KMS-11 (cell line): ENCODE measurements around the gene LIMK2.

Experiments
- H2AFZ ChIP-seq: fragments of 200-600 bp; sonication (generic); 2 replicates; pipeline ENCODE4 v1.6.1; 2016; ENCODE audit warnings: antibody characterized with exemption, mixed run types, low read depth
- H3K27ac ChIP-seq: fragments of 200-600 bp; sonication (generic); 2 replicates; pipeline ENCODE4 v1.6.1; 2016; ENCODE audit warnings: mild to moderate bottlenecking, mixed run types
- H3K27me3 ChIP-seq: fragments of 200-600 bp; sonication (generic); 2 replicates; pipeline ENCODE4 v1.6.1; 2017; ENCODE audit warnings: mild to moderate bottlenecking, low read depth, mixed run types, moderate library complexity; ENCODE audit not compliant: insufficient read depth
- H3K36me3 ChIP-seq: fragments of 200-600 bp; sonication (generic); 2 replicates; pipeline ENCODE4 v1.6.1; 2017; ENCODE audit warnings: mild to moderate bottlenecking, mixed run types; ENCODE audit not compliant: insufficient read depth
- H3K4me1 ChIP-seq: fragments of 200-600 bp; sonication (generic); 2 replicates; pipeline ENCODE4 v1.6.1; 2016; ENCODE audit warnings: mild to moderate bottlenecking, low read depth, mixed run types; ENCODE audit not compliant: poor library complexity, severe bottlenecking
- H3K4me2 ChIP-seq: fragments of 200-600 bp; sonication (generic); 2 replicates; pipeline ENCODE4 v1.7.0; 2016; ENCODE audit warnings: mild to moderate bottlenecking, mixed run types
- H3K4me3 ChIP-seq: fragments of 200-600 bp; sonication (generic); IDR thresholded peaks from 2 replicates; pipeline ENCODE4 v1.6.1; 2017; ENCODE audit warnings: low read depth, low read length, mixed read lengths; ENCODE audit not compliant: insufficient read depth
- H3K79me2 ChIP-seq: fragments of 200-600 bp; sonication (generic); 2 replicates; pipeline ENCODE4 v1.6.1; 2016; ENCODE audit warnings: low read depth, mixed run types; ENCODE audit not compliant: insufficient read depth
- H3K9ac ChIP-seq: fragments of 200-600 bp; sonication (generic); 2 replicates; pipeline ENCODE4 v1.6.1; 2016; ENCODE audit warnings: mild to moderate bottlenecking, mixed run types
- H4K20me1 ChIP-seq: fragments of 200-600 bp; sonication (generic); 2 replicates; pipeline ENCODE4 v1.6.1; 2016; ENCODE audit warnings: mild to moderate bottlenecking, mixed run types; ENCODE audit not compliant: insufficient read depth
- CTCF ChIP-seq: fragments of 200-600 bp; sonication (generic); conservative IDR thresholded peaks from 2 replicates; pipeline ENCODE4 v1.6.1; 2017; ENCODE audit warnings: low read depth, mild to moderate bottlenecking, antibody characterized with exemption, low read length, moderate library complexity, mixed read lengths

LIMK2 gene

GRCh38 chr22:31239771-31240370 is 27.8 kb downstream of the LIMK2 start:
- no peak for TF ChIP-seq CTCF

DNA sequence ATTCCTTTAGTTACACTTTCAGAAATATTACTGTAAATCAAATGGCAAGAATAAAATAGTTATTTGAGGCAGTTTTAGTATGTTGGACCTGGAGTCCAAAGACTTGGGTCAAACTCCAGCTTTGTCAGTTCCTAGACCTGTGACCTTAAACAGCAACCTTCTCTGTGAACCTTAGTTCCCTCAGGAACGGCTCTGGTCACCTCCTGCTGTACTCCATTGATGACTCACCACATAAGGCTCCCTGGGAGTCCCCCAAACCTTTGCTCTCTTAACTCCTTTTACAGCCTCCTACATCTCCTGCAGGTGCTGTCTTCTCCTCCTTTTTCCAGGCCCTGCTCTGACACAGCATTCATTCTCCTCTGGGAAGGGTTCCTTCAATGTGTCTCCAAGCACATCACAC is 29.1 kb downstream of the LIMK2 start:
- H3K79me2 ChIP-seq, result no peaks in the 10 kb centered on the region; the same call in 1 of the 2 replicates
- no peak for TF ChIP-seq CTCF
- no peak overlapping the region for H3K4me2 ChIP-seq
- no peak overlapping the region for H2AFZ ChIP-seq
- no peaks in the 10 kb centered on the region for H3K36me3 ChIP-seq
- H3K4me1 ChIP-seq, result peaks cover 32% of the 10 kb centered on the region
- no peak overlapping the region for H3K27ac ChIP-seq
- no peaks in the 10 kb centered on the region for H4K20me1 ChIP-seq
- no peak overlapping the region for H3K4me3 ChIP-seq
- H3K9ac ChIP-seq, result no peak overlapping the region
- no peaks in the 10 kb centered on the region for H3K27me3 ChIP-seq

More at GRCh38 chr22:31239771-31240370, 27.8 kb downstream of the LIMK2 start:
- Histone ChIP-seq H3K9ac (no peak overlapping the region), H3K36me3 (no peaks in the 10 kb centered on the region), H3K27me3 (no peaks in the 10 kb centered on the region), H3K4me1 (peaks cover 39% of the 10 kb centered on the region), H4K20me1 (no peaks in the 10 kb centered on the region), H3K4me2 (no peak overlapping the region), H2AFZ (no peak overlapping the region), H3K4me3 (no peak overlapping the region), H3K27ac (no peak overlapping the region), H3K79me2 (no peaks in the 10 kb centered on the region; the same call in 1 of the 2 replicates)

DNA sequence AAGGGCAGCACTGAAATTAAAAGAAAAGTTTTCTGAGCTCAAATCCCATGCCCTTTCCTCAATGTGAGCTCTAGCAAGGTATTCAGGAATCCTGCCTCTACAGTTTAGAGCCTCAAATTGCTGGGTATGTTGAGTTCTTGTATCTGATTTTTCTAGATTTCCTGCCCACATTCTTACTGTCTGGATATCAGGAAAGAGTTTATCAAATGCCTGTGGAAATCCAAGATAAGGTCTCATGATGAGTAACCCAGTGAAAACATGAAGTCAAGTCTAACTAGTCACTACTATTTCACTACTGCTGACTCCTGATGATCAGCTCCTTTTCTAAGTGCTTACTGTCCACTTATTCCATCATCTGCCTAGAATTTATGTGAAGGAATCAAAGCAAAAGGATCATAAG is 29.8 kb downstream of the LIMK2 start:
- no peak for TF ChIP-seq CTCF
- no peak overlapping the region for H2AFZ ChIP-seq
- H3K4me1 ChIP-seq, result peaks cover 29% of the 10 kb centered on the region
- H4K20me1 ChIP-seq, result no peaks in the 10 kb centered on the region
- H3K4me2 ChIP-seq, result no peak overlapping the region
- H3K36me3 ChIP-seq, result no peaks in the 10 kb centered on the region
- H3K27ac ChIP-seq, result no peak overlapping the region
- H3K27me3 ChIP-seq, result no peaks in the 10 kb centered on the region
- no peak overlapping the region for H3K9ac ChIP-seq
- H3K79me2 ChIP-seq, result no peaks in the 10 kb centered on the region; the same call in 1 of the 2 replicates
- H3K4me3 ChIP-seq, result no peak overlapping the region

- no peak for TF ChIP-seq CTCF
- Histone ChIP-seq H3K4me1 (peaks cover 13% of the 10 kb centered on the region), H3K4me2 (no peak overlapping the region), H3K27me3 (no peaks in the 10 kb centered on the region), H3K9ac (no peak overlapping the region), H3K79me2 (no peaks in the 10 kb centered on the region; the same call in 1 of the 2 replicates), H2AFZ (no peak overlapping the region), H3K4me3 (no peak overlapping the region), H4K20me1 (no peaks in the 10 kb centered on the region), H3K27ac (no peak overlapping the region), H3K36me3 (no peaks in the 10 kb centered on the region)
Measured at GRCh38 chr22:31243339-31244045, 31.4 kb downstream of the LIMK2 start.
